Measurements from ENCODE around the gene KLF7. TPM values are rescaled to one million over a fixed set of nuclear protein-coding genes. Genes with fewer than 3 reads are reported as not detected.

The KLF7 gene
- total RNA-seq, 2 experiments from 2014 or later = 90.1 to 96.9 TPM

DNA sequence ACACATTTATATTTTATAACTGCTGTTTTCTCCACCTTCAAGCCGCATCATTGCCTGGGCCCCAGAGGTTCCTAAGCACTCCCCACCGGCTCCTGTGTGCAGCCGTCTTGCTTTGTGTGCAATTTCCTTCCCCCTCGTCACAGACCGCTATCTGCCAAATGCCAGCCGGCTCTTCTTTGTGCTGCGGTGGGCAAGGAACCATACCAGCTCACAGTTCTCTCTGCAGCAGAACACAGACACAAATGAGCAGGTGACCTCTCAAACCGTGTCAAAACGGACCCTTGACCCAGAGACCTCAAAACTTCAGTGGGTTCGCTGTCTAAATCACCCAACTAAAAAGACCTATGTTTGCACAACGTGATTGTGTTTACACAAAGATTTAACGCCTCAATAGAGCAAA lies 58.2 kb downstream of the KLF7 start:
- no peaks in the 10 kb centered on the region for H3K27me3 ChIP-seq (ENCODE audit: control insufficient read depth in 1 of 2, insufficient read depth in 2 of 2, low read length in 2 of 2)
- DNase-seq (peak in 1 of 14 experiments; percentile 21), ATAC-seq (ENCODE audit: poor library complexity) (peak; percentile 56)
- no peaks in the 10 kb centered on the region for H3K4me1 ChIP-seq (ENCODE audit: insufficient read depth, low read length)
- Mint-ChIP-seq H3K36me3 (ENCODE audit: low read depth) (peaks cover 66% of the 10 kb centered on the region), H3K9me3 (no peaks in the 10 kb centered on the region), H3K4me3 (no peak overlapping the region), H3K4me1 (ENCODE audit: low read depth) (peaks cover 67% of the 10 kb centered on the region), H3K27me3 (no peaks in the 10 kb centered on the region), H3K27ac (peak overlapping the region; percentile 42)
- ChIA-PET POLR2A (interaction anchor here (2.3 to 3.7 kb wide), 2 partner anchors 36 to 58 kb away, joined by 10 to 11 read pairs; partner anchors contain the start of gene KLF7), CTCF (no interaction called here)
- no peak overlapping the region for H3K27ac ChIP-seq (ENCODE audit: low read depth in 1 of 2, low read length in 2 of 2)
- H3K9me3 ChIP-seq (ENCODE audit: control insufficient read depth in 1 of 2, insufficient read depth in 1 of 2, low read length in 2 of 2) = no peaks in the 10 kb centered on the region
- H3K36me3 ChIP-seq (ENCODE audit: insufficient read depth, low read length) = peaks cover 7% of the 10 kb centered on the region
- TF ChIP-seq, protein P1, sequence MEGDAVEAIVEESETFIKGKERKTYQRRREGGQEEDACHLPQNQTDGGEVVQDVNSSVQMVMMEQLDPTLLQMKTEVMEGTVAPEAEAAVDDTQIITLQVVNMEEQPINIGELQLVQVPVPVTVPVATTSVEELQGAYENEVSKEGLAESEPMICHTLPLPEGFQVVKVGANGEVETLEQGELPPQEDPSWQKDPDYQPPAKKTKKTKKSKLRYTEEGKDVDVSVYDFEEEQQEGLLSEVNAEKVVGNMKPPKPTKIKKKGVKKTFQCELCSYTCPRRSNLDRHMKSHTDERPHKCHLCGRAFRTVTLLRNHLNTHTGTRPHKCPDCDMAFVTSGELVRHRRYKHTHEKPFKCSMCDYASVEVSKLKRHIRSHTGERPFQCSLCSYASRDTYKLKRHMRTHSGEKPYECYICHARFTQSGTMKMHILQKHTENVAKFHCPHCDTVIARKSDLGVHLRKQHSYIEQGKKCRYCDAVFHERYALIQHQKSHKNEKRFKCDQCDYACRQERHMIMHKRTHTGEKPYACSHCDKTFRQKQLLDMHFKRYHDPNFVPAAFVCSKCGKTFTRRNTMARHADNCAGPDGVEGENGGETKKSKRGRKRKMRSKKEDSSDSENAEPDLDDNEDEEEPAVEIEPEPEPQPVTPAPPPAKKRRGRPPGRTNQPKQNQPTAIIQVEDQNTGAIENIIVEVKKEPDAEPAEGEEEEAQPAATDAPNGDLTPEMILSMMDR (IDR thresholded peaks at IDR 0.05) = no peak
- intact Hi-C loops (cut with DNase I, micrococcal nuclease) = no loop called here
- no peak overlapping the region for H3K4me3 ChIP-seq (ENCODE audit: low read length)

- ATAC-seq (ENCODE audit: poor library complexity) = no peak
Observed at GRCh38 chr2:207107131-207107530, 58.6 kb downstream of the KLF7 start.

DNA sequence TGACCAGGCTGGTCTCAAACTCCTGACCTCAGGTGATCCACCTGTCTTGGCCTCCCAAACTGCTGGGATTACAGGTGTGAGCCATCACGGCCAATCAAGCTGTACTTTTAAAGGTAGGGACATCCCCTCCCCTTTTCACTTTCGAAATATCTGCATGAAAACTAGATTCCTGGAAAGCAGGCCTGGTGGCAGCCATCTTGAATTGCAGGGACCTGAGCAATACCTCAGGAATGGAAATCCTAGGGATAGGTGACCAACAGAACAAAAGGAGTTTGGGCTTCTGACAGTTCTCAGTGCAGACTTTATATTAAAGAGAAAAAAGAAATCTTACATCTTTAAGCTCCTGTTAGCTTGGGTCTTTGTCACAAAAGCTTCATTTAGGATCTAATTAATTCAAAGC lies 62.6 kb downstream of the KLF7 start:
- H3K9me3 ChIP-seq (ENCODE audit: control insufficient read depth in 1 of 2, insufficient read depth in 1 of 2, low read length in 2 of 2) = no peaks in the 10 kb centered on the region
- no peaks in the 10 kb centered on the region for H3K4me1 ChIP-seq (ENCODE audit: insufficient read depth, low read length)
- no peaks in the 10 kb centered on the region for H3K9me3 Mint-ChIP-seq
- no peak overlapping the region for H3K4me3 ChIP-seq (ENCODE audit: low read length)
- H3K36me3 Mint-ChIP-seq (ENCODE audit: low read depth) = peaks cover 57% of the 10 kb centered on the region
- no peak overlapping the region for H3K27ac Mint-ChIP-seq
- ChIA-PET CTCF (no interaction called here), POLR2A (interaction anchor here (0.8 to 1.1 kb wide), 2 partner anchors 62 to 63 kb away, joined by 3 read pairs; partner anchors contain the start of gene KLF7)
- peaks cover 7% of the 10 kb centered on the region for H3K36me3 ChIP-seq (ENCODE audit: insufficient read depth, low read length)
- no peaks in the 10 kb centered on the region for H3K27me3 Mint-ChIP-seq
- DNase-seq (no peak), ATAC-seq (ENCODE audit: poor library complexity) (no peak)
- H3K27ac ChIP-seq (ENCODE audit: low read depth in 1 of 2, low read length in 2 of 2) = no peak overlapping the region
- no peaks in the 10 kb centered on the region for H3K27me3 ChIP-seq (ENCODE audit: control insufficient read depth in 1 of 2, insufficient read depth in 2 of 2, low read length in 2 of 2)
- intact Hi-C loops (cut with DNase I, micrococcal nuclease) = no loop called here
- TF ChIP-seq, protein P1 (IDR thresholded peaks at IDR 0.05) = no peak
- H3K4me1 Mint-ChIP-seq (ENCODE audit: low read depth) = peaks cover 35% of the 10 kb centered on the region
- no peak overlapping the region for H3K4me3 Mint-ChIP-seq

More at GRCh38 chr2:207107131-207107530, 58.6 kb downstream of the KLF7 start:
- H3K4me1 Mint-ChIP-seq (ENCODE audit: low read depth) = peaks cover 63% of the 10 kb centered on the region
- Histone ChIP-seq H3K36me3 (ENCODE audit: insufficient read depth, low read length) (peaks cover 7% of the 10 kb centered on the region), H3K9me3 (ENCODE audit: control insufficient read depth in 1 of 2, insufficient read depth in 1 of 2, low read length in 2 of 2) (no peaks in the 10 kb centered on the region), H3K4me3 (ENCODE audit: low read length) (no peak overlapping the region), H3K27me3 (ENCODE audit: control insufficient read depth in 1 of 2, insufficient read depth in 2 of 2, low read length in 2 of 2) (no peaks in the 10 kb centered on the region), H3K4me1 (ENCODE audit: insufficient read depth, low read length) (no peaks in the 10 kb centered on the region), H3K27ac (ENCODE audit: low read depth in 1 of 2, low read length in 2 of 2) (no peak overlapping the region)
- TF ChIP-seq, protein P1 (IDR thresholded peaks at IDR 0.05) = no peak
- DNase-seq = no peak
- no peak overlapping the region for H3K4me3 Mint-ChIP-seq
- H3K9me3 Mint-ChIP-seq = no peaks in the 10 kb centered on the region
- CTCF ChIA-PET = no interaction called here
- no peaks in the 10 kb centered on the region for H3K27me3 Mint-ChIP-seq
- peak overlapping the region; percentile 42 for H3K27ac Mint-ChIP-seq
- POLR2A ChIA-PET = interaction anchor here (0.6 to 3.7 kb wide), 3 partner anchors 37 to 112 kb away, joined by 3 to 11 read pairs (median 10); partner anchors contain the start of gene KLF7
- peaks cover 66% of the 10 kb centered on the region for H3K36me3 Mint-ChIP-seq (ENCODE audit: low read depth)
- intact Hi-C loops (cut with DNase I, micrococcal nuclease) = no loop called here
